ENCODE measurements around the gene CUX1. TPM values are rescaled to one million over a fixed set of nuclear protein-coding genes. Genes with fewer than 3 reads are reported as not detected.
"Not testable (repeated sequence)": the region's sequence is repeated elsewhere in the genome, so short reads cannot be mapped to it uniquely, and the experiment has no call there.

CUX1 gene
- polyA plus RNA-seq, 1 donor: 101 TPM

DNA sequence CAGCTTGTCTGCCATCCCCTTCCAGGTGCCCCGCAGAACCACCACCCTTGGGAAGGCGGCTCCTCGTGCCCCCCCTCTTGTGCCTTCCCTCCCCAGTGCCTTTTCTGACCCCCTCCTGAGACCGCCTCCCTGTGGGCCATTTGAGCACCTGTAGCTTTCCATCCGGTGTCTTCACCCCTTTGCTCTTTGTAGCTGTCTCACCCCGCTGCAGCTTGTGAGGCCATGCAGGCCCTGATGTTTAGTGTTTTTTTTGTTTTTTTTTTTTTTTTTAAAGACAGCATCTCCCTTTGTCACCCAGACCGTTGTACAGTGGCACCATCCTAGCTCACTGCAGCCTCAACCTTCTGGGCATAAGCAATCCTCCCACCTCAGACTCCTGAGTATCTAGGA is 52.5 kb downstream of the CUX1 start:
- DNase-seq: no peak

DNA sequence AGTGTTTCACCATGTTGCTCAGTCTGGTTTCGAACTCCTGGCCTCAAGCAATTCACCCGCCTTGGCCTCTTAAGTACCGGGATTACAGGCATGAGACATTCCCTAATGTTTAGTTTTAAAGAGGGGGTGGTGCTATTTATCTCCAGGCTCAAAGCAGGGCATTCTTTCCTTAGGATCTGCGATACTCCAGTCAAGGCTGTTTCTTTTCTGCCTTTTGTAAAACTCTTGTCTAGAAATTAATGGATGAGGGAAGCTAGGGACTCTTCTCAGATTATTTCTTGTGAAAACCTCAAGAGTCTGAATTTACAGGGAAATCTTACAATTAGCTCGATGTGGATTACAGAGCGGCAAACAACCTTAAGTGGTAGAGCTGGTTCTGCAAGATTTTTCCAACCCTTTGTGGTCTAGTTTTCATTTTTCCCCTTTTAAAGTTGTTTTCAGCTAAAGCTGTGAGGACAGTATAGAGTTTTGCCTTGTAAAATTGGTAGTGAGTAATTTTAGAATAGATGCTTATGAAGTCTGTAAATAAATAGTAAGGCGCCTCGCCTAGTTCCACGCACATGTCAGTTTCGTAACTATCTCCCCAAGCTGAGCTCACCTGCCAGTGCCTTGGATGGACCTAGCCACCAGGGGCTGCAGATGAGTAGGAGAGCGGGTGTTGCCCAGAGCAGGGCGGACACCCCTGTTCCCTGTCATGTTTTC is 53.1 kb downstream of the CUX1 start:
- no peak for DNase-seq

DNA sequence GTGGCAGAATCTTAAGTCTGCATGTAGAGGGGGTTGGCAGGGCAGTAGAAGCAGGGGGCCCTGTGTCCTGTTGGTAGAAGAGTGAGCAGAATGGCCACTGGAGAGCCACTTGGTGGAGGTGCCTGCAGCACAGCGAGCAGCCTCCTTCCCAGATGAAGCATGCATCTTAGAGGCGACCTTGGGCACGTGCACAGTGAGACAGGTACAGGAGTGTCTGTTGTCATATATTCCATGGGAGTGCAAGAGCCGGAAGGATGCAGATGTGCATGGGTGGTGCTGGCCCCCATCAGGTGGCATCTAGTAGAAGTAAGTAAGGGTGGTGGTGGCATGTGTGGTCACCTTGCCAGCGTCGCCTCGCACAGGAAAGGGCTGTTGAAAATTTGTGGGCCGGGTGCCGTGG is 53.9 kb downstream of the CUX1 start:
- DNase-seq: no peak

GRCh38 chr7:101874028-101874427 is 56.6 kb downstream of the CUX1 start:
- no peak for DNase-seq

- no peak for DNase-seq
Observed at GRCh38 chr7:101875283-101875846, 57.9 kb downstream of the CUX1 start.

GRCh38 chr7:101877882-101878591 is 60.6 kb downstream of the CUX1 start:
- DNase-seq: no peak

DNA sequence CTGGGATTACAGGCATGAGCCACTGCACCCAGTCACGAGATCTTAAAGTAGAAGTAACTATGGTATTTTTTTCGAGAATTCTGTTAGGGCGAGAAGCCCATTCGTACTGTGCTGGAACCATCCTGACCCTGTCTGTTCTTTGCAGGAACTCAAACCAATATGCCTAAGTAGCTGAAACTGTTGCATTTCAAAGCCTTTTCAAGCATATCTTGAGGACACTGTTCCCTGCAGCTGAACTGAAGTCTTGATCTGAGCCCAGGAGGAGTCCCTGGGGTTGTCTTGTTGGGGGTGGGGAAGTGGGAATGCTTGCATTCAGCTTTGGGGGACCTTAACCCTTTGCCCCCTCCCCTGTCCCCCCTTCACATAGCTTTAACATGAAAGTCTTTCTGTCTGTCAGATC is 61.5 kb downstream of the CUX1 start:
- DNase-seq: no peak

DNA sequence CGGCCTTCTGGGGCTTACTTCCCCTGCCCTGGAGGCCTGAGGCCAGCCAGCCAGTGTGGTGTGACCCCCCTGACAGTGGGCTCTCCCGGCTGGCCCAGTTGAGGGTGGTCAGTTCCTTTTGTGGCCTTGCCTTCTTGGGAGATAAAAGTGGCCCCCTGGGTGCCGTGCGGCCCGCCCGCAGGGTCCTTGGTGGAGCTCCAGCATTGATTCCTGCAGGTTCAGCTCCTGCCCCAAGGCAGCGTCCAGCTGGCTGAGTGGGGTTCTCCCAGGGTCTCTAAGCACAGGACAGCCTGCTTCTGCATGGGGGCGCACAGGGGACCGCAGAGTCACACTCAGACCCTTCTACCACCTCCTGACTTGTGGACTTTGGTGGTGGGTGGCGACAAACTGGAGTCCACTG is 62.1 kb downstream of the CUX1 start:
- DNase-seq: no peak

DNA sequence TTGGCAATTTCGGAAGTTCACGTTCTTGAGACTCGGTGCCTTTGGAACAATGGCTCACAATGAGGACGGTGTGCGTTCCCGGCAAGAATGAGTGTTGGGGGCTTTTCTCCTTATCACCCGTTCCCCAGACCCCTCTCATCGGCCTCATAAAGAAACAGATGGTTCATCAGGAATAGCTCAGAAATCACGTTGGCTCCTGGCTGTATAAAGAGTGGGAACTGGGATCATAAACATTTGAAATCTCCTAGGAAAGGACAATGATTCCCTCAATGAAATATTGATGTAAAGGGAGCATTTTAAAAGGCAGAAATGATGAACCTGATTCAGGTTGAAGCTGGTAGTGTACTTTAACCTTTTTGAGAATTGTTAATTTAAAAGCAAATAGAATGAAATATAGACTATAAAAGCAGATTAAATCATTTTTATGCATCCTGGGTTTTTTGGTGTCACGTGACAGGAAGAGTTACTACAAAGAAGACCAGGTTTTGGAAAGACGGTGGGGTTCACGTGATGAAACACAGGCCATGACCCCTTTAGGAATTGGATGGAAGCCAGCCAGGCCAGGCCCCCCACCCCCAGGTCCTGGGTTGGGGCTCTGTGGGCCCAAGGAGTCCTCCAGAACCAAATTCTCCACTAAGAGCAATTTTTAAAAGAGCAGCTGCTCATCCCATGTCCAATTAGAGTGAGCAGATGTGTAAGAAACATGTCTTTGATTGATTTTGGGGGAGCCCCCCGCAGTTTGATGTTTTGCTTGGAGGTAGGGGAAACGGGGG is 63.0 kb downstream of the CUX1 start:
- no peak for DNase-seq

- DNase-seq: no peak
Observed at GRCh38 chr7:101882005-101882421, 64.6 kb downstream of the CUX1 start.

DNA sequence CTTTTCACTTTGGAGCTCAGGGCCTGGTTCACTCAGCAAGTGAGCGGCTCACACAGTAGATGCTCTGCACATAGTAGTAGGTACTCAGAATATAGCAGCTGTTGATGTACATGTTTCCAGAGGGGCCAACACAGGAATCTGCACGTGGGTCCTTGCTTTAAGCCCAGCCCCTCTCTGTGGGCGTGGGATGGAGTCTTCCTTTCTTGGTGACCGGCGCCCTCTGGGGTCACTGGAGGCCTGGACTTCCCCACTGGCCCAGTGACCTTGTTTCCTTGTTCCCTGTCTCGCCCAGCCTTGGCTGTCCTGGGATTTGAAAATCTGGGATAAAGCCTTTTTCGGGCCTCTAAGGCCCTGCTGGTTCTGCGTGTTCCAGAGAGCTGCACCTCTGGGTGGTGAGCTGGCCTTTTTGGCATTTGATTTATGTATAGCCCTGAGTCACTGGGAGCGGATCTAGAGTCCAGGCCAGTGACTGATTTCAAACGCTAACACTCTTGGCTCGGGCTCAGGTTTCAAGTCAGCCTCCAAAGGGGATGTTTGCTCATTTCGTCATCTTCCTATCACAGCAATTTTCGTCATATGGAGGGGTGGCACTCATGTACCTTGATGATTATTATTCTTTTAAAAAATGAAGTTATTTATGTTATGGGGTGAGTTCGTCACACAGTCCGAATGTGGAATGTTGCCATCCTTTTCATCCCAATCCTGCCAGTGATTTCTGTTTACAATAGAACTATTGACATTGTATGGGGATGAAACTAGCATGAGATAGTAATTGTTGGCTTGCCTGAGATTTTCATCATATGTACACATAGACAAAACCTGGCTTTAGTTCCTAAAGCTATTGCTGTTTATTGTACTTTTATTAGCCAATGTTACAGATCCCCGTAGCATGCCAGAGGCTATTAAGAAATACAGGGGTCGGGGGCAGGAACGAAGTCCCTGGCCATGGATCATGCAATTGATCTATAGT is 65.5 kb downstream of the CUX1 start:
- no peak for DNase-seq

- DNase-seq: no peak
Observed at GRCh38 chr7:101884671-101885596, 67.5 kb downstream of the CUX1 start.

- DNase-seq: no peak
Observed at GRCh38 chr7:101885597-101885955, 68.2 kb downstream of the CUX1 start.

GRCh38 chr7:101887352-101887751 is 69.9 kb downstream of the CUX1 start:
- DNase-seq: not testable (repeated sequence)

DNA sequence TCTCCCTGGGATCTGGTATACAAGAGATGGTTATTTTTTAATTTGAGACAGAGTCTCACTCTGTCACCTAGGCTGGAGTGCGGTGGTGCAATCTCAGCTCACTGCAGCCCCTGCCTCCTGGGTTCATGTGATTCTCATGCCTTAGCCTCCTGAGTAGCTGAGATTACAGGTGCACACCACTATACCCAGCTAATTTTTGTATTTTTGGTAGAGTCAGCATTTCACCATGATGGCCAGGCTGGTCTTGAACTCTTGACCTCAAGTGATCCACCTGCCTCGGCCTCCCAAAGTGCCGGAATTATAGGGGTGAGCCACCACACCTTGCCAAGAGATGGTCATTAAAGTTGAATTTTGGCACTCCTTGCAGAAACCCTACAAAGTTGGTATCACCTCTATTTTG is 71.1 kb downstream of the CUX1 start:
- DNase-seq: not testable (repeated sequence)

- no peak for DNase-seq
Observed at GRCh38 chr7:101890749-101891523, 73.5 kb downstream of the CUX1 start.

- DNase-seq: no peak
Observed at GRCh38 chr7:101891936-101892640, 74.7 kb downstream of the CUX1 start.

DNA sequence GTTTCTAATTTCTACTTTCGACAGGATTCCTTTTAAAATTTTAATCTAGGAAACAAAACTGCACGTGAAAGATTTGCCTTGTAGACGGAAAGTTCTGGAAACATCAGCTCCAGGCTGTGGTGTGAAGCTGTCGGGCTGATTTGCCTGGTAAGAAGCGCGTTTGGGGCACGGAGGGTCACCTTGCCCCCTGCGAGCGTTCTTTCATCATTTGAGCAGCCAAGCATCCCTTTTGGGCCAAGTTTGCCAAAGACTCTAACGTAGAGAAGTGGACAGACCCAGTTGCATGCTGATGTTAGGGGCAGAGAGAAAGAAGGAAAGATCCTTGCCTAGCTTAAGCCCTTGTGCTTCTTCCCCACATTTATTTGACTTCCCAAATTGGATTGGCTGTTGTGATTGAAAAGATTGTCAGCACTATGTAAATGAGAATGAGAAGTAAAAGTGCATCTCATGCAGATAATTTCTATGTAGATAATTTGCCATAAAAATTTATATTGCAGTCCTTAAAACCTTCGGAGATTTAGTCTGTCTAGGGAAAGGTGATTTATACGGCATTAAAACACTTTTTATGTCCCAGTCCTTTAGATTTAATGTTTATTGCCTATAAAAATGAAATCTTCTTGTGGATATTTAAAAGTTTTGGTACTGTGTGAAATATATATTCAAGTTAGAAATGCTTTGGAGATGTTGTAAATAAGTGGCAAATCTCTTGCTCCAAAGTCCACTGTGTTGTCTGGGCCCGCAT is 76.1 kb downstream of the CUX1 start:
- DNase-seq: no peak

Measured in left kidney (tissue), 2 donors.